ENCODE measurements around the gene MFSD12.

- TF ChIP-seq CTCF (IDR thresholded peaks at IDR 0.05; ENCODE audit: low read depth, low read length, missing input control), result no peak
- TF ChIP-seq RAD21 (IDR thresholded peaks at IDR 0.05), result no peak
- TF ChIP-seq, protein P1, sequence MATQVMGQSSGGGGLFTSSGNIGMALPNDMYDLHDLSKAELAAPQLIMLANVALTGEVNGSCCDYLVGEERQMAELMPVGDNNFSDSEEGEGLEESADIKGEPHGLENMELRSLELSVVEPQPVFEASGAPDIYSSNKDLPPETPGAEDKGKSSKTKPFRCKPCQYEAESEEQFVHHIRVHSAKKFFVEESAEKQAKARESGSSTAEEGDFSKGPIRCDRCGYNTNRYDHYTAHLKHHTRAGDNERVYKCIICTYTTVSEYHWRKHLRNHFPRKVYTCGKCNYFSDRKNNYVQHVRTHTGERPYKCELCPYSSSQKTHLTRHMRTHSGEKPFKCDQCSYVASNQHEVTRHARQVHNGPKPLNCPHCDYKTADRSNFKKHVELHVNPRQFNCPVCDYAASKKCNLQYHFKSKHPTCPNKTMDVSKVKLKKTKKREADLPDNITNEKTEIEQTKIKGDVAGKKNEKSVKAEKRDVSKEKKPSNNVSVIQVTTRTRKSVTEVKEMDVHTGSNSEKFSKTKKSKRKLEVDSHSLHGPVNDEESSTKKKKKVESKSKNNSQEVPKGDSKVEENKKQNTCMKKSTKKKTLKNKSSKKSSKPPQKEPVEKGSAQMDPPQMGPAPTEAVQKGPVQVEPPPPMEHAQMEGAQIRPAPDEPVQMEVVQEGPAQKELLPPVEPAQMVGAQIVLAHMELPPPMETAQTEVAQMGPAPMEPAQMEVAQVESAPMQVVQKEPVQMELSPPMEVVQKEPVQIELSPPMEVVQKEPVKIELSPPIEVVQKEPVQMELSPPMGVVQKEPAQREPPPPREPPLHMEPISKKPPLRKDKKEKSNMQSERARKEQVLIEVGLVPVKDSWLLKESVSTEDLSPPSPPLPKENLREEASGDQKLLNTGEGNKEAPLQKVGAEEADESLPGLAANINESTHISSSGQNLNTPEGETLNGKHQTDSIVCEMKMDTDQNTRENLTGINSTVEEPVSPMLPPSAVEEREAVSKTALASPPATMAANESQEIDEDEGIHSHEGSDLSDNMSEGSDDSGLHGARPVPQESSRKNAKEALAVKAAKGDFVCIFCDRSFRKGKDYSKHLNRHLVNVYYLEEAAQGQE (IDR thresholded peaks at IDR 0.05), result no peak
- TF ChIP-seq TAF1 (conservative IDR thresholded peaks at IDR 0.05), result no peak
- no peak for TF ChIP-seq MAX (IDR thresholded peaks at IDR 0.05)
- TF ChIP-seq EGR1 (IDR thresholded peaks at IDR 0.05; ENCODE audit: low read depth in 2 of 2), result no peak
- no peak for TF ChIP-seq ATF3 (IDR thresholded peaks at IDR 0.05)
- no peak for TF ChIP-seq YY1 (IDR thresholded peaks at IDR 0.05)
- TF ChIP-seq RXRA (IDR thresholded peaks at IDR 0.05), result no peak
- TF ChIP-seq, protein P2, sequence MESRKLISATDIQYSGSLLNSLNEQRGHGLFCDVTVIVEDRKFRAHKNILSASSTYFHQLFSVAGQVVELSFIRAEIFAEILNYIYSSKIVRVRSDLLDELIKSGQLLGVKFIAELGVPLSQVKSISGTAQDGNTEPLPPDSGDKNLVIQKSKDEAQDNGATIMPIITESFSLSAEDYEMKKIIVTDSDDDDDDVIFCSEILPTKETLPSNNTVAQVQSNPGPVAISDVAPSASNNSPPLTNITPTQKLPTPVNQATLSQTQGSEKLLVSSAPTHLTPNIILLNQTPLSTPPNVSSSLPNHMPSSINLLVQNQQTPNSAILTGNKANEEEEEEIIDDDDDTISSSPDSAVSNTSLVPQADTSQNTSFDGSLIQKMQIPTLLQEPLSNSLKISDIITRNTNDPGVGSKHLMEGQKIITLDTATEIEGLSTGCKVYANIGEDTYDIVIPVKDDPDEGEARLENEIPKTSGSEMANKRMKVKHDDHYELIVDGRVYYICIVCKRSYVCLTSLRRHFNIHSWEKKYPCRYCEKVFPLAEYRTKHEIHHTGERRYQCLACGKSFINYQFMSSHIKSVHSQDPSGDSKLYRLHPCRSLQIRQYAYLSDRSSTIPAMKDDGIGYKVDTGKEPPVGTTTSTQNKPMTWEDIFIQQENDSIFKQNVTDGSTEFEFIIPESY (IDR thresholded peaks at IDR 0.05), result no peak
- no peak for TF ChIP-seq GABPA (IDR thresholded peaks at IDR 0.05 in 1 of 2, conservative IDR thresholded peaks at IDR 0.05 in 1 of 2)
- TF ChIP-seq FOXA2 (IDR thresholded peaks at IDR 0.05), result no peak
- TF ChIP-seq HNF4A (conservative IDR thresholded peaks at IDR 0.05), result no peak
Observed at GRCh38 chr19:3524904-3525451, 32.4 kb downstream of the MFSD12 start.

All from liver (tissue), 3 donors.